ENCODE results near the gene AJAP1. TPM values are rescaled to one million over a fixed set of nuclear protein-coding genes. Genes with fewer than 3 reads are reported as not detected.

AJAP1 gene
- polyA plus RNA-seq, 3 donors = 0.11 to 1.5 (median 0.37) TPM

DNA sequence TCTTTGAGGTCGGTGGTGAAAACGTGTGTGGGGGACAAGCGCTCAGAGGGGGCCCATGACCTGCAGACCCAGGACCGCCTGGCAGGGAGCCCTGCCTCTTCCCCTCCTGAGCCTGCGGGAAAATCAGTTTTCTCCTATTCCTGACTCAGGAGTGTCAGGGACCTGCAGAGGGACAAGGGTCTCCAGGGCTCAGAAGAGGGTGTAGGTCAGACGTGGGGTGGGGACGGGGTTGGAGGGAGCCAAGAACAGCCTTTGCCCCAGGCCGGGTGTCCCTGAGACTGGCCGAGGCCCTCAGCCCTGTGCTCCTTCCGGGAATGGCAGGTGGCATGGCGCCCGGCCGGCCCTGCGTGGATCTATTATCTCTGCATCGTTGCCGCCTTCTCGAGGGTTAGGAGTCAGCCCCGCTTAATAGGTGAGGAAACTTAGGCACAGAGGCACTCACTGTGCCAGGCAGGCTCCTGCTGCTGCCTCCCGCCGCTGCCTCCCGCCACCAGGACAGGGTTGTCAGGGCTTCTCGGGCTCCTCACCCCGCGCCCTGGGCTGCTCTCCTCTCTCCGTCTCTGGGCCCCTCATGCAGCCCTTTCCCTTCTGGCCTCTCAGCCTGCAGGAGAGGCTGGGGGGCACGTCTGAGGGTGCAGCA is 37.5 kb downstream of the AJAP1 start:
- no peak overlapping the region for H3K27ac ChIP-seq (ENCODE audit: low read depth, low read length)
- 75 to 81% (median 75%) methylated on average over 26 of the region's 26 CpGs for WGBS, 3 donors

- WGBS, 3 donors = 65 to 76% (median 74%) methylated on average over 6 of the region's 6 CpGs
- no peak overlapping the region for H3K27ac ChIP-seq (ENCODE audit: low read depth, low read length)
Observed at GRCh38 chr1:4692437-4692836, 38.0 kb downstream of the AJAP1 start.

DNA sequence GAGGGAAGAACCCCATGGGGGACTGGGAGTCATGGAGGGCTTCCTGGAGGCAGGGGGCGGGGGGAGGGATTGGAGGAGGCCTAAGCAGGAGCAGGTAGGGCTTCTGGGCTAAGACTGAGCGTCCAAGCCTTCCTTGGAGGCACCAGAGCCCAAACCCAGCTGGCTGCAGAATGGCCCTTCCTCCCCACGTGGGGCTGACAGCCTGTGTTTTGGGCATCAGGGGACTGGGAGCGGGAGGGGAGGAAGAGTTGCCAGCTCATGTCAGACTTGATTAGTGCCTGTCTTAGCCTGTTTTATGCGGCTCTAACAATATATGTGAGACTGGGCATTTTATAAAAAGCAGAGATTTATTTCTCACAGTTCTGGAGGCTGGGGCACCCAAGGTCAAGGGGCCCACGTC is 38.9 kb downstream of the AJAP1 start:
- no peak overlapping the region for H3K27ac ChIP-seq (ENCODE audit: low read depth, low read length)
- WGBS, 3 donors = 55 to 73% (median 72%) methylated on average over 5 to 6 of the region's 6 CpGs

DNA sequence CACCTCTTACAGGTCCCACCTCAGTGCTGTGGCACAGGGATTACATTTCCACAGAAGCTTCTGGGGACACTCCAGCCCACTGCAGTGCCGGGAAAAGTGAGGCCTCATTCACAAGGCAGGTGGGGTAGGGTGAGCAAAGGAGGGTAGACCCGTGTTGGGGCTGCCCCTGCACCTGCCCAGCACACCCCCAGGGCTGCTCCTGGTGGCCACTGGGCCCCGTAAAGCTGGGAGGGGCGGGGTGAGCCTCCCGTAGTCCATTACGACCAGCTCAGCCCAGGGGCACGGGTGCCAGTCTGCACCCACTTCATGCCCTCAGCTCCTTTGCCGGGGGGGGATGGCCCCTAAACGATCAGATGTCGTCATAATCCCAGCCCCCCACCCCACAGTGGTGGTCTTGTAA is 39.5 kb downstream of the AJAP1 start:
- WGBS, 3 donors = 82 to 89% (median 89%) methylated on average over 10 of the region's 10 CpGs
- no peak overlapping the region for H3K27ac ChIP-seq (ENCODE audit: low read depth, low read length)

DNA sequence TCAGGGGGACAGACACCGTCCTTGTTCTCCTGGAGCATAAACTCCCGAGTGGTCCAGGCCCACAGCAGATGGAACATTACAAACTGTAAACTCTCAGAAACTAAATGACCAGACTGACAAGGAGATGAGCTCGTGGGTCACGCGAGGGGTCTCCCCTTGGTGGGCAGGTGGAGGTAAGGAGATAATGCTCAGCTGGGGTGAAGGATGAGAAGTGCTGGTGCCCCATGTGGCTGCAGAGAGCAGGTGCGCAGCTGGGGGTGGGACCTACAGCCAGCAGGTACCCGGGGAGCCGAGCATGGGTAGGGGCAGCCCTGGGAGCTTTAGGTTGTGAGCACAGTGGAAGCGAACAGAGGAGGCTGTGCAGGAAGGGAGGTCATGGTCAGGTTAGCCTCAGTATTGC is 40.1 kb downstream of the AJAP1 start:
- H3K27ac ChIP-seq (ENCODE audit: low read depth, low read length) = no peak overlapping the region
- 65 to 83% (median 81%) methylated on average over 9 of the region's 9 CpGs for WGBS, 3 donors

DNA sequence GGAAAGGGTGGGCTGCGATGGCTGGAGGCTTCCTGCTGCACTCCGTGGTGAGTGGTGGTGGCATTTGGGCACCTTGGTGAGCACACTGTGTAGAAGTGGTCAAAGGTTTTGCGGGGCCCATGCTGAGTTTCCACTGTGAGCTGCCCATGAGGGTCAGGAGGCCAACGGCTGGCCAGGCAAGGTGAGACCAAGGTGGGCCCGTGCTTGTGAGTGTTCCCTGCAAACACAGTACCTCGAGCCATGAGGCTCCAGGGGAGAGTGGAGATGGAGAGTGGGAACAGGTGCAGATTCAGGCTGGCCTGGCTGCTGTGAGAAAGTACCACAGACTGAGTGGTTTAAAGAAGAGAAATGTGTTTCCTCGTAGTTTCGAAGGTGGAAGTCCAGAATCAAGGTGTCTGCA is 40.8 kb downstream of the AJAP1 start:
- WGBS, 3 donors = 72 to 96% (median 94%) methylated on average over 8 of the region's 8 CpGs
- H3K27ac ChIP-seq (ENCODE audit: low read depth, low read length) = no peak overlapping the region

DNA sequence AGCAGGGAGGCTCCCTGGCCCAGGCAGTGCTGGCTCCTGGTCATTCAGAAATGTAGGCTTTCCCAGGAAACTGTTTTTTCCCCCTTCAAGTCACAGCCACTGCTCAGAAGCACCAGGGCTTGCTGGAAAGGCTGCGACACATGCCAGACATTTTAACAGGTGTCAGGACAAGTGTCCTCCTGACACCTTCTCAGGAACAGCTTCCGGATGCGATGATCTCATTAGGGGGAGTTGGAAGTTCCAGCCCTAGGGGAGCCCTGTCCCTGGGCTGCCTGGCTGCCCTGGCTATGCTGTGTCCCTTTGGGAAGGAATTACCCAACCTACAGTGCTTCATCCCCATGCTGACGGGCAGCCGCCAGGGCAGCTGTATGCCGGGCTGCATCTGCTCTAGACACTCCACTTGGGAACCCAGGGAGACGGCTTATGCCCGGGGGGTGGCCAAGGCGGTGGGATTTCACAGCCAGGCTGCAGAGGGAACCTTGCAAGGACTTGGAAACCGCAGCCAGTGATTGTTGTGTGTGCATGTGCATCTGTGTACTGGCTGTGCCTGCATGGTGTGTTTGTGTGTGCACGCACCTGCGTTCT is 41.8 kb downstream of the AJAP1 start:
- no peak overlapping the region for H3K27ac ChIP-seq (ENCODE audit: low read depth, low read length)
- 62 to 76% (median 70%) methylated on average over 12 of the region's 12 CpGs for WGBS, 3 donors

DNA sequence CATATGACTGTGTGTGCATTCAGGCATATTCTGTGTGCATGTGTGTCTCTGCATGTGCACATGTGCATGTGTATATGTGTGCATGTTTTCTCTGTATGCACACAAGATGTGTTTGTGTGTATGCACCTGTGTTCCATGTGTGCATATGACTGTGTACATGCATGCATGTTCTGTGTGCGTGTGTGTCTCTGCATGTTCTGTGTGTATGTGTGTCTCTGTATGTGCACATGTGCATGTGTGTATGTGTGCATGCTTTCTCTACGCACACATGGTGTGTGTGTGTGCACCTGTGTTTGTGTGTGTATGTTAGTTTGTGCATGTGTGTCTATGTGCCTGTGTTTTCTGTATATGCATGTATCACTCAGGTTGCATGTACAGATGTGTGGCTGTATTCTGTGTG is 42.3 kb downstream of the AJAP1 start:
- no peak overlapping the region for H3K27ac ChIP-seq (ENCODE audit: low read depth, low read length)
- 80 to 97% (median 90%) methylated on average over 2 of the region's 2 CpGs for WGBS, 3 donors

DNA sequence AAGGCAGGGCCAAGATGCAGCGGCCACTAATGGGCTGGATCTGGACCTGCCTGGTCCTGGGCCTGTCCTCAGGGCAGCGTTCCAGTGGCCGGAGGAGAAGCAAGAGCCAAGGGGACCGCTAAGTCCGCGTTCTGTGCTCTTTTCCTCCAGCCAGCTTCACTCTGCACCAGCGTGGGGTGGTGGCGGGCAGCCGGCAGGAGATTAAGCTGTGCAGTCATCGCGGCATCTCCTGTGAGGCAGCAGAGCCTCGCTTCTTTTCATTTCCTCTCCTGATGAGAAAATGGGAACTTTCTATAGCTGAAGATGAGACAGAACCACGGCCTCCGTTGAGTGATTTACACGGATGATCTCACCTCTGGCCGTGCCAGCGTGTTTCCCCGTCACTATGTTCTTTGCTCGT is 43.4 kb downstream of the AJAP1 start:
- 78 to 88% (median 84%) methylated on average over 19 of the region's 19 CpGs for WGBS, 3 donors
- H3K27ac ChIP-seq (ENCODE audit: low read depth, low read length) = no peak overlapping the region

DNA sequence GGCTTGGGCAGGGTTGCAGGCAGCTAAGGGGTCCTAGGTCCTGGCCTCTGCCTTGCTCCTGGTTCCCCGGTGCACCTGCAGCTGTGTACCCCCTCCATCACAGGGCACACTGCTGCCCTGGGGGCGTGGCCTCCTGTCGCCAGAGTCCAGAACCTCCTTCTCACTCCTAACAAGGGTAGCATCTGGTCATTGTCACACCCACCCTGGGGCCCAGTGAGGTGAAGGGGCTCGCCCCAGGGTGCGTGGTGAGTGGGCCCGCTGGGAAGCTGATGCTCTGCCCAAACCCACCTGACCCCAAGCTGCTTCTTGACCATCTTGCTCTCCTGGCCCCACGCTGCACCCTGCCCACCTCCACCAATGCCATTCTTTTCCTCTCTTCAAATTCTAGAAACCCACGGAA is 44.5 kb downstream of the AJAP1 start:
- H3K27ac ChIP-seq (ENCODE audit: low read depth, low read length) = no peak overlapping the region
- 76 to 90% (median 87%) methylated on average over 8 of the region's 8 CpGs for WGBS, 3 donors

- no peak overlapping the region for H3K27ac ChIP-seq (ENCODE audit: low read depth, low read length)
- 71% methylated on average over 21 of the region's 21 CpGs for WGBS, 3 donors
Observed at GRCh38 chr1:4699376-4700301, 45.2 kb downstream of the AJAP1 start.

DNA sequence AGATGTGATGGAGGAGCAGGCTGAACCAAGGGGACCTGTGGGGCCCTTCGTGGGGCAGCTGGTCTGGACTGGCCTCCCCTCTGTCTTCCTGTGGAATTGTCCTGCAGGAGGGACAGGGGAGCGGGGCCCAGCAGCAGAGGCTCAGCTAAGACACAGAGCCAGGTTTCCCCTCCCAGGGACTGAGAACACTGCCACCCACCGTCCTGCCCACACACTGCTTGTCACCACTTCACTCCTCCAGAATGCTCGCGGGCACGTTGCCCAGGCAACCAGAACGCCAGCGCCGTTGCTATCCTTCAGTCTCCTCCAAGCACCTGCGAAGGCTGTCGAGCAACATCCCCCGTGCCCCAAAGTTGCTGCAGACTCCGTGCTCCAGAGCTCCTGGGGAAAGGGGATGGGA is 46.4 kb downstream of the AJAP1 start:
- H3K27ac ChIP-seq (ENCODE audit: low read depth, low read length) = no peak overlapping the region
- 51 to 73% (median 65%) methylated on average over 13 of the region's 13 CpGs for WGBS, 3 donors

GRCh38 chr1:4701276-4701675 is 46.9 kb downstream of the AJAP1 start:
- WGBS, 3 donors = 77 to 88% (median 84%) methylated on average over 9 of the region's 9 CpGs
- no peak overlapping the region for H3K27ac ChIP-seq (ENCODE audit: low read depth, low read length)

- H3K27ac ChIP-seq (ENCODE audit: low read depth, low read length) = no peak overlapping the region
- WGBS, 3 donors = 80 to 89% (median 82%) methylated on average over 12 of the region's 12 CpGs
Observed at GRCh38 chr1:4702464-4702863, 48.1 kb downstream of the AJAP1 start.

GRCh38 chr1:4702932-4703331 is 48.5 kb downstream of the AJAP1 start:
- WGBS, 3 donors = 82 to 86% (median 84%) methylated on average over 16 of the region's 16 CpGs
- H3K27ac ChIP-seq (ENCODE audit: low read depth, low read length) = no peak overlapping the region

GRCh38 chr1:4703646-4704045 is 49.2 kb downstream of the AJAP1 start:
- 65 to 79% (median 78%) methylated on average over 6 of the region's 6 CpGs for WGBS, 3 donors
- H3K27ac ChIP-seq (ENCODE audit: low read depth, low read length) = no peak overlapping the region

DNA sequence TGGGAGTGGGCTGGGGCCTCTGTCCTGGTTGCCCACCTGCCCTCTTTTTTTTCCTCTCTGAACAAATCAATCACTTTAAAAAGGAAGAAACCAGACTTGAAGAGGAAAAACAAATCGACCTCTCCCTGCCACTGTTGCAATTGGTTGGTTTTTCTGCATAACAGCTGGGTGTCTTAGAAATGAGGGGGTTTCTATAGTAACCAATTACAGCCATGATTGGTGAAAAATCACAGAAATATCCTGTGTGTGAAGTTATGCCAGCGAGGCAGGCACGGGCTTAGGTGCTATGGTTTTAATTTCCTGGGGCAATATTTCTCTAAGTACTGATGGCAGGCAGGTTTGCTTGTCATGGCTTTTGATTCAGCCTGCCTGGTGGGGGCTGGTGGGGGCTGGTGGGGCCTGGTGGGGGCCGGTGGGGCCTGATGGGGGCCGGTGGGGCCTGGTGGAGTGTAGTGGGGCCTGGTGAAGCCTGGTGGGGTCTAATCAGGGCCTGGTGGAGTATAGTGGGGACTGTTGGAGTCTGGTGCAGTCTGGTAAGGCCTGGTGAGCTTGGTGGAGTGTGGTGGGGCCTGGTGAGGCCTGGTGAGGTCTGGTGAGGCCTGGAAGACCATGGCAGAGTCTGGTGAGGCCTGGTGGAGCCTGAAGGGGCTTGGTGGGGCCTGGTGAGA is 54.6 kb downstream of the AJAP1 start:
- 64 to 74% (median 66%) methylated on average over 5 of the region's 5 CpGs for WGBS, 3 donors
- H3K27ac ChIP-seq (ENCODE audit: low read depth, low read length) = no peak overlapping the region

DNA sequence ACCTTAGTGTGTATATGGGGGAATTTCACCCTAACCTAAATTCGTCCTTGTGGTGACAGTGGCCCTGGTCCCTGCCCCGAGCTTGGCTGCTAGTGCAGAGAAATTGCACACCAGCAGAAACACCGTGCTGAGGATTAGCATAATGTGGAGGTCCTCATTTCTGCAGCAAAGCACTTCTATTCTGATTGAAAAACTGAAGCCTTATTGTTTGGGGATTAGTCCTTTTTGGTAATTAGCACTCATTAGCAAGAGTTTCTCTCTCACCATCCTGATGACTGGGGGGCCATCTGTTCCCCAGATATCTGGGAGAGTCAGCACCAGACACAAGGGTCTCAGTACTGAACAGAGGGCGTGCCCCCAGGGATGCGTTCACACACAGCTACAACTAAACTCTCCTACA is 55.2 kb downstream of the AJAP1 start:
- H3K27ac ChIP-seq (ENCODE audit: low read depth, low read length) = no peak overlapping the region
- 88 to 93% (median 91%) methylated on average over 5 of the region's 5 CpGs for WGBS, 3 donors

All from adipose tissue (tissue), 3 donors.